Right lobe of liver (tissue), 4 donors: ENCODE data around the gene NRM.

ENCODE experiments used
- CTCF ChIP-seq, 4 donors: fragments of 200-600 bp in 3 of 4; fragments of 450-650 bp in 1 of 4; IDR thresholded peaks; one replicate each; pipeline versions ENCODE4 v1.5.1 to v1.8.0; 2016 to 2022; ENCODE audit warnings: antibody characterized with exemption in 4 of 4, mild to moderate bottlenecking in 2 of 4
- POLR2A ChIP-seq: fragments of 450-650 bp; IDR thresholded peaks from one replicate; pipeline ENCODE4 v1.6.1; 2017; ENCODE audit warnings: antibody characterized with exemption, mild to moderate bottlenecking
- donor health status: DM: no; HTN: no; CAD: no.
- donor health status: DM: no; HTN: no; CAD: no.
- donor health status: DM: no; HTN: yes; CAD: no.

- TF ChIP-seq CTCF (IDR thresholded peaks at IDR 0.05), result peak in 3 of 4 donors; percentile 23 to 39 (median 37)
- TF ChIP-seq POLR2A, result no peak
Observed at GRCh38 chr6:30640481-30640880, 50.3 kb downstream of the NRM start.
